Measurements from ENCODE around the gene CYBRD1.

The CYBRD1 gene

DNA sequence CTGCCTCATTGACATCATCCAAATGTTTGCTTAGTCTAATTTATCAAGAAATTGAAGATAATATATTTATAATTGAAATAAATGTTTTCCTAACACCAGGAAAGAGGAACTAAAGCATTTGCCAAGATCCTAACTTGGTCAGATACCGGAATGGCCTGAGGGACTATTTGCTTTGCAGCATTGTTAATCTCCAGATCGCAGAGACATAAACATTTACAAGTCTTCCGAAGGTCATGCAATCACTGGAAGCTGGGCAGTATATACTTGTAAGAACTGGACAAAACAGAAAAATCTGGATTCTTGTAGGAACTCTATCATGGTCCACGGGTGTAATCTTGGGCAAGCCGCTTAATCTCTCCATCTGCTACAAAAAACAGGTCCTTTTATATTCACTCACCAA lies 42.2 kb downstream of the CYBRD1 start:
- TF ChIP-seq, protein P1, sequence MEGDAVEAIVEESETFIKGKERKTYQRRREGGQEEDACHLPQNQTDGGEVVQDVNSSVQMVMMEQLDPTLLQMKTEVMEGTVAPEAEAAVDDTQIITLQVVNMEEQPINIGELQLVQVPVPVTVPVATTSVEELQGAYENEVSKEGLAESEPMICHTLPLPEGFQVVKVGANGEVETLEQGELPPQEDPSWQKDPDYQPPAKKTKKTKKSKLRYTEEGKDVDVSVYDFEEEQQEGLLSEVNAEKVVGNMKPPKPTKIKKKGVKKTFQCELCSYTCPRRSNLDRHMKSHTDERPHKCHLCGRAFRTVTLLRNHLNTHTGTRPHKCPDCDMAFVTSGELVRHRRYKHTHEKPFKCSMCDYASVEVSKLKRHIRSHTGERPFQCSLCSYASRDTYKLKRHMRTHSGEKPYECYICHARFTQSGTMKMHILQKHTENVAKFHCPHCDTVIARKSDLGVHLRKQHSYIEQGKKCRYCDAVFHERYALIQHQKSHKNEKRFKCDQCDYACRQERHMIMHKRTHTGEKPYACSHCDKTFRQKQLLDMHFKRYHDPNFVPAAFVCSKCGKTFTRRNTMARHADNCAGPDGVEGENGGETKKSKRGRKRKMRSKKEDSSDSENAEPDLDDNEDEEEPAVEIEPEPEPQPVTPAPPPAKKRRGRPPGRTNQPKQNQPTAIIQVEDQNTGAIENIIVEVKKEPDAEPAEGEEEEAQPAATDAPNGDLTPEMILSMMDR (conservative IDR thresholded peaks at IDR 0.05; ENCODE audit: low read depth, low read length): no peak
- H3K4me3 ChIP-seq (ENCODE audit: low read depth, low read length): no peak overlapping the region
- no peak for DNase-seq (ENCODE audit: low read depth)

DNA sequence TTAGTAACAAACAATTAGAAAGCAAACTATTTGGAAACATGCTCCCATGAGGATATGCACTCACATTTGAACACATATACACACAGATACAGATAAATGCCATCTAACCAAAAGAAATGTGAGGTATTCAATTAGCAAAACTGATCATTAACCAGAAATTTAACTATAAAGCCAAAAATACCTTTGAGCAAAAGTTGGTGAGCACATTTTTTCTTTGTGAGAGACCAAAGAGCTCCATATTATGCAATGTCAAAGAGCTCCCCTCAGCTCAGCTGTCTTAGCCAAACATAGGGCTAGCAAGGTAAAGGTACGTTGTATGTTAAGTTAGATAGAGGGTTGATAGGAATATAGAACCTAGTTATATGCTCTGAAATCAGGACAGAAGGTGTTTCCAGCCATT lies 43.8 kb downstream of the CYBRD1 start:
- no peak overlapping the region for H3K4me3 ChIP-seq (ENCODE audit: low read depth, low read length)
- TF ChIP-seq, protein P1 (conservative IDR thresholded peaks at IDR 0.05; ENCODE audit: low read depth, low read length): no peak
- no peak for DNase-seq (ENCODE audit: low read depth)

DNA sequence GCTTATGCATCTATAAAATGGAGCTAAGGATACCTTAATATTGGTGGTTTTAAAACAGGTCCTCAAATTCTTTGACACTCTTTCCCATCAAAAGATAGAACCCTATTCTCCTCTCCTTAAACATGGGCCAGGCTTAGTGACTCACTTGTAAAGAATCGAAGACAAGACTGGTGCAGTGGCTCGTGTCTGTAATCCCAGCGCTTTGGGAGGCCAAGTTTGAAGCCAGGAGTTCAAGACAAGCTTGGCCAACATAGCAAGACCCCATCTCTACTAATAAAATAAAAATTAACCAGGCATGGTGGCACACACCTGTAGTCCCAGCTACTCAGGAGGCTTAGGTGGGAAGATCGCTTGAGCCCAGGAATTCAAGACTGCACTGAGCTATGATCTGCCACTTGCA lies 44.5 kb downstream of the CYBRD1 start:
- no peak overlapping the region for H3K4me3 ChIP-seq (ENCODE audit: low read depth, low read length)
- DNase-seq (ENCODE audit: low read depth): no peak
- TF ChIP-seq, protein P1 (conservative IDR thresholded peaks at IDR 0.05; ENCODE audit: low read depth, low read length): no peak

DNA sequence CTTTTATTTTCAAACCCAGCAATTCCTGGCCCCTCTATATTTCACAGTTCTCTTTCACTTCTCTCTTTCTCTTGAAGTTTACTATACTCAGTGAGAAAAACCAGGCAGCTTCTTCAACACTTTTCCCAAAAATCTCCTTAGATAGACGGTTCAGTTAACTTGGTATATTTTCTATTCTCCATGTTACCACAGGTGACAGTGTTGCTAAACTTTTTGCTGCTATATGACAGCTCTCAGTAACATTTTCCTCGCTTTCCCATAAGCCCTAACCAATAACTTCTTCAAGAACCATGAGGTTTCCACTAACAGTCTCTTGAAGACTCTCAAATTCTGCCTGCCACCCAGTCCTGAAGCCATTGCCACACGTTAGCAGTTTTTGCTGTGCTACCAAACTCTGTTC lies 45.8 kb downstream of the CYBRD1 start:
- no peak for DNase-seq (ENCODE audit: low read depth)
- no peak overlapping the region for H3K4me3 ChIP-seq (ENCODE audit: low read depth, low read length)
- TF ChIP-seq, protein P1 (conservative IDR thresholded peaks at IDR 0.05; ENCODE audit: low read depth, low read length): no peak

DNA sequence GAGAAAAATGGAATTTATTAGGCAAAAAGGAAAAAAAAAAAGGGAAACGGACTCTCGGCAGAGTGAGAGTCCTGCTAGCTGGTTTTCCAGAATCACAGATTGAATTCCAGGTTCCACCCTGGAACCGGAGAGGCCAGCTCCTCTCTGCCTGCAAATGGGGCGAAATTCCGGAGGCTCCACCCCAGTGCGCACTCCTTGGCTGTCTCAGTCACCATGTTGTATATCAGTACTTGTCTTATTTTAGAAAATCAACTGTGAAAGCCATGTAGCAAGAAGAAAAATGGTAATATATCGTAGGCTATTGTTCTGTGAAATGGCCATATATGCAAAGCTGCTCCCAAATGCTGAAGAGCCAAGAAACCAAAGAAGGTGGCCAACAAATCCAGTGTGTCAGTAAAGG lies 49.4 kb downstream of the CYBRD1 start:
- TF ChIP-seq, protein P1 (conservative IDR thresholded peaks at IDR 0.05; ENCODE audit: low read depth, low read length): no peak
- H3K4me3 ChIP-seq (ENCODE audit: low read depth, low read length): no peak overlapping the region
- DNase-seq (ENCODE audit: low read depth): no peak

DNA sequence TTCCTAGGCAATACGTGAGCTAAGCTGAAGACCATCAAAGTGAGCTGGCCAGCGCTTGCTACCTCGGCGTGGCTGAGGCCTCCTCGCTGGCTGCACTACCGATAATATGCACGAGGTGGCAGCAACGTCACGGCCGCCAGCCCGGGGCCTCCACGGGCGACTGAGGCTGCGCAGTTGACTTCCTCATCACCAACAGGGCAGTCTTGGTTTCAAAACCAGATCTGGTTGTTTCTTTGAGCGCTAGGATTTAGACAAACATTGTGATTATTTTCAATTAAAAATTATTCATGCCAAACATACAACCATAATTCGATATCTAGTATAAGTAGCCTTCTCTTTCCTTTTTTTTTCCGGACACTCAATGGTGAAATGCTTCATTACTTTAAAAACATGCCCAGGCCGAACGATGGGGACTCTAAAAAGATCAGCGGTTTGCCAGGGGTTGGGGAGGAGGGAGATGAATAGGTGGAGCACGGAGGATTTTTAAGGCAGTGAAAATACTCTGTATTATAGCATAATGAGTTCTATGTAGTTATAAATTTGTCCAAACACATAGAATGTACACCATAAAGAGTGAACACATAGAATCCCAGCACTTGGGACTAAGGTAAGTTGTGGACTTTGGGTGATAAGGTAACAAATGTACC lies 52.0 kb downstream of the CYBRD1 start:
- DNase-seq (ENCODE audit: low read depth): peak; percentile 82
- no peak overlapping the region for H3K4me3 ChIP-seq (ENCODE audit: low read depth, low read length)
- TF ChIP-seq, protein P1 (conservative IDR thresholded peaks at IDR 0.05; ENCODE audit: low read depth, low read length): peak; percentile 97

DNA sequence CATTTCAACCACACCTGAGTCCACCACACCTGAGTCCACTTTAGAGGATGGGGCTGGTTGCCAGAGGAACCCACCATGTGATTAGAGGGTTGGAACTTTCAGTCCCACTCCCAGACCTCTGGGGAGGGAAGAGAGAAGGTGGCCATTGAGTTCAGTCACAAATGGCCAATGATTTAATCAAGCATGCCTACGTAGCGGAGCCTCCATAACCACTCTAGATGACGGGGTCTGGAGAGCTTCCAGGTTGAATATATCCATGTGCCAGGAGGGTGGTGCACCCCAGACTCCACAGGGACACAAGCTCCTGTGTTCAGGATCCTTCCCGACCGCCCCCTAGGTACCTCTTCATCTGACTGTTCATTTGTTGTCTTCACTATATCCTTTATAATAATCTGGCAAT lies 53.3 kb downstream of the CYBRD1 start:
- TF ChIP-seq, protein P1 (conservative IDR thresholded peaks at IDR 0.05; ENCODE audit: low read depth, low read length): no peak
- H3K4me3 ChIP-seq (ENCODE audit: low read depth, low read length): no peak overlapping the region
- DNase-seq (ENCODE audit: low read depth): no peak

All from choroid plexus epithelial cell (primary cell).